IMR-90 (cell line): ENCODE results near the gene DISC1. TPM values are rescaled to one million over a fixed set of nuclear protein-coding genes. Genes with fewer than 3 reads are reported as not detected.

Experiments used
- ATAC-seq: fragments of 200-7000 bp; cut with Tn5 transposase; 2 replicates; pipeline ENCODE4 v1.9.1; 2020; ENCODE audit warnings: low read depth, mild to moderate bottlenecking, moderate library complexity
- BruUV-seq: library from RNA; stranded (reverse); fragments of 400-500 nt; replicated peaks from 2 replicates; lab custom pipeline; 2021; lab: Mats Ljungman, UMichigan
- CTCF ChIA-PET: fragments of 300-600 bp; formaldehyde crosslinking; extraction: SDS; loops from one replicate; lab custom pipeline; 2021; ENCODE audit warnings: antibody characterized with exemption; lab: Yijun Ruan, JAX
- POLR2A ChIA-PET: fragments of 300-600 bp; sonication (Branson Sonifier 250); formaldehyde crosslinking; loops from one replicate; lab custom pipeline; 2022; ENCODE audit warnings: antibody characterized with exemption; ENCODE audit not compliant: unreplicated experiment; lab: Charles Lee
- DNase-seq: peaks from one replicate; pipeline ENCODE4 v3.0.0; 2013
- H2AFZ ChIP-seq: replicated peaks from 2 replicates; pipeline ENCODE3; 2013; ENCODE audit warnings: low read length, mild to moderate bottlenecking; ENCODE audit not compliant: poor library complexity
- H2AK5ac ChIP-seq: 2 replicates; pipeline ENCODE4 v1.6.1; 2013; ENCODE audit warnings: low read depth, low read length, inconsistent platforms
- H2AK9ac ChIP-seq: replicated peaks from 2 replicates; pipeline ENCODE3; 2013; ENCODE audit warnings: mild to moderate bottlenecking, low read depth, low read length, moderate library complexity; ENCODE audit not compliant: poor library complexity
- H2BK120ac ChIP-seq: 2 replicates; pipeline ENCODE4 v1.6.1; 2013; ENCODE audit warnings: low read depth, low read length, inconsistent platforms
- H2BK15ac ChIP-seq: 3 replicates; pipeline ENCODE4 v1.6.1; 2013; ENCODE audit warnings: low read depth, low read length, inconsistent platforms
- H2BK20ac ChIP-seq: 2 replicates; pipeline ENCODE4 v1.6.1; 2013; ENCODE audit warnings: low read depth, mild to moderate bottlenecking, inconsistent platforms, low read length, moderate library complexity
- H2BK5ac ChIP-seq: 2 replicates; pipeline ENCODE4 v1.6.1; 2013; ENCODE audit warnings: mild to moderate bottlenecking, low read depth, low read length, inconsistent platforms; ENCODE audit not compliant: poor library complexity, severe bottlenecking
- H3K14ac ChIP-seq: replicated peaks from 2 replicates; pipeline ENCODE4 v1.6.1; 2013; ENCODE audit warnings: low read depth, low read length, inconsistent platforms
- H3K18ac ChIP-seq: 2 replicates; pipeline ENCODE4 v1.6.1; 2013; ENCODE audit warnings: low read depth, low read length, control low read depth
- H3K23ac ChIP-seq: 2 replicates; pipeline ENCODE4 v1.6.1; 2013; ENCODE audit warnings: low read depth, low read length, inconsistent platforms
- H3K27ac ChIP-seq: 2 replicates; pipeline ENCODE4 v1.5.1; 2013; ENCODE audit warnings: mild to moderate bottlenecking, control low read depth, low read length; ENCODE audit not compliant: insufficient read depth
- H3K27me3 ChIP-seq: 2 replicates; pipeline ENCODE4 v1.6.1; 2013; ENCODE audit warnings: low read length; ENCODE audit not compliant: control insufficient read depth, insufficient read depth
- H3K36me3 ChIP-seq: 2 replicates; pipeline ENCODE4 v1.6.1; 2013; ENCODE audit warnings: low read length, mixed read lengths; ENCODE audit not compliant: control insufficient read depth, insufficient read depth
- H3K4ac ChIP-seq: 2 replicates; pipeline ENCODE4 v1.6.1; 2013; ENCODE audit warnings: low read depth, low read length, inconsistent platforms
- H3K4me1 ChIP-seq: 2 replicates; pipeline ENCODE4 v1.6.1; 2013; ENCODE audit warnings: low read length, mixed read lengths; ENCODE audit not compliant: control insufficient read depth, insufficient read depth
- H3K4me2 ChIP-seq: 2 replicates; pipeline ENCODE4 v1.6.1; 2013; ENCODE audit warnings: low read depth, mild to moderate bottlenecking, control low read depth, low read length, moderate library complexity
- H3K4me3 ChIP-seq: 2 replicates; pipeline ENCODE4 v1.5.1; 2013; ENCODE audit warnings: low read depth, mild to moderate bottlenecking, control low read depth, low read length, moderate library complexity; ENCODE audit not compliant: insufficient read depth
- H3K56ac ChIP-seq: 2 replicates; pipeline ENCODE4 v1.6.1; 2013; ENCODE audit warnings: low read length, inconsistent platforms; ENCODE audit not compliant: insufficient read depth; ENCODE audit errors: extremely low read depth
- H3K79me1 ChIP-seq, 2 experiments: 2 replicates each; pipeline ENCODE4 v1.6.1; 2013; ENCODE audit warnings: low read length in 2 of 2, inconsistent platforms in 1 of 2, low read depth in 1 of 2
- H3K9ac ChIP-seq: 2 replicates; pipeline ENCODE4 v1.6.1; 2013; ENCODE audit warnings: low read depth, low read length, control low read depth
- H3K9me1 ChIP-seq: 2 replicates; pipeline ENCODE4 v1.6.1; 2013; ENCODE audit warnings: low read length, inconsistent platforms; ENCODE audit not compliant: insufficient read depth
- H3K9me3 ChIP-seq: 2 replicates; pipeline ENCODE4 v1.6.1; 2013; ENCODE audit warnings: low read length; ENCODE audit not compliant: control insufficient read depth, insufficient read depth
- H4K20me1 ChIP-seq: 2 replicates; pipeline ENCODE4 v1.6.1; 2013; ENCODE audit warnings: low read length, inconsistent platforms; ENCODE audit not compliant: insufficient read depth
- H4K5ac ChIP-seq: 2 replicates; pipeline ENCODE4 v1.6.1; 2013; ENCODE audit warnings: mild to moderate bottlenecking, low read depth, low read length, control low read depth
- H4K8ac ChIP-seq, 2 experiments: 2 replicates each; pipeline ENCODE4 v1.6.1; 2013; ENCODE audit warnings: low read depth in 2 of 2, low read length in 2 of 2, control low read depth in 1 of 2, inconsistent platforms in 1 of 2
- H4K91ac ChIP-seq: 2 replicates; pipeline ENCODE4 v1.6.1; 2013; ENCODE audit warnings: low read depth, low read length, inconsistent platforms; ENCODE audit not compliant: insufficient read depth
- BHLHE40 ChIP-seq: fragments of 150-350 bp; IDR thresholded peaks from 2 replicates; pipeline ENCODE4 v1.6.1; 2016; ENCODE audit warnings: mild to moderate bottlenecking, low read depth, low read length
- CEBPB ChIP-seq: IDR thresholded peaks from 2 replicates; pipeline ENCODE4 v1.6.1; 2012; ENCODE audit warnings: low read depth, low read length, improper control_type of control experiment
- CHD1 ChIP-seq: IDR thresholded peaks from 2 replicates; pipeline ENCODE4 v1.6.1; 2012; ENCODE audit warnings: low read depth, low read length, improper control_type of control experiment
- CTCF ChIP-seq: conservative IDR thresholded peaks from 2 replicates; pipeline ENCODE4 v1.5.1; 2012; ENCODE audit warnings: mild to moderate bottlenecking, low read depth, low read length, improper control_type of control experiment
- ELK1 ChIP-seq: fragments of 150-350 bp; IDR thresholded peaks from 2 replicates; pipeline ENCODE4 v1.6.1; 2016; ENCODE audit warnings: low read depth, mild to moderate bottlenecking, low read length, moderate library complexity, borderline replicate concordance
- FOS ChIP-seq: fragments of 150-350 bp; IDR thresholded peaks from 2 replicates; pipeline ENCODE4 v1.6.1; 2016; ENCODE audit warnings: low read depth, low read length
- MAFK ChIP-seq: IDR thresholded peaks from 2 replicates; pipeline ENCODE4 v1.6.1; 2012; ENCODE audit warnings: low read depth, low read length, improper control_type of control experiment
- MAZ ChIP-seq: IDR thresholded peaks from 2 replicates; pipeline ENCODE4 v1.6.1; 2012; ENCODE audit warnings: low read depth, mild to moderate bottlenecking, low read length, improper control_type of control experiment, moderate library complexity, borderline replicate concordance
- MXI1 ChIP-seq: IDR thresholded peaks from 2 replicates; pipeline ENCODE4 v1.6.1; 2012; ENCODE audit warnings: low read depth, mild to moderate bottlenecking, low read length, moderate library complexity, borderline replicate concordance
- NFE2L2 ChIP-seq: fragments of 150-350 bp; IDR thresholded peaks from 2 replicates; pipeline ENCODE4 v1.6.1; 2016; ENCODE audit warnings: low read depth, mild to moderate bottlenecking, low read length
- POLR2A ChIP-seq: IDR thresholded peaks from 2 replicates; pipeline ENCODE4 v1.6.1; 2012; ENCODE audit warnings: mild to moderate bottlenecking, low read depth, low read length
- RAD21 ChIP-seq: IDR thresholded peaks from 2 replicates; pipeline ENCODE4 v1.6.1; 2012; ENCODE audit warnings: low read length, improper control_type of control experiment
- RCOR1 ChIP-seq: IDR thresholded peaks from 2 replicates; pipeline ENCODE4 v1.6.1; 2012; ENCODE audit warnings: mild to moderate bottlenecking, low read length, improper control_type of control experiment; ENCODE audit not compliant: insufficient replicate concordance
- RFX5 ChIP-seq: IDR thresholded peaks from 2 replicates; pipeline ENCODE4 v1.8.0; 2012; ENCODE audit warnings: low read depth, mild to moderate bottlenecking, low read length, moderate library complexity
- SMC3 ChIP-seq: fragments of 150-350 bp; IDR thresholded peaks from 2 replicates; pipeline ENCODE4 v1.6.1; 2016; ENCODE audit warnings: low read depth, mild to moderate bottlenecking, antibody characterized with exemption, low read length, moderate library complexity
- USF2 ChIP-seq: fragments of 150-350 bp; IDR thresholded peaks from 2 replicates; pipeline ENCODE4 v1.6.1; 2017; ENCODE audit warnings: mild to moderate bottlenecking, antibody characterized with exemption, low read length, low read depth
- WGBS, 2 experiments: methylation state at CpG; one replicate each; pipeline versions ENCODE4 v1.1.5 to v1.1.7; 2013; ENCODE audit warnings: missing lambda C conversion rate in 2 of 2; ENCODE audit not compliant: insufficient read length in 1 of 2; ENCODE audit errors: extremely low coverage in 2 of 2; 5-methylcytosine and 5-hydroxymethylcytosine counted together
- dilution Hi-C: fragments of 300-500 bp; cut with HindIII; formaldehyde crosslinking; loops from one replicate; pipeline ENCODE4 v1.14.3; 2018; ENCODE audit warnings: low sequenced_read_pairs; ENCODE audit not compliant: unreplicated experiment
- in situ Hi-C: fragments of 300-500 bp; cut with MboI; formaldehyde crosslinking; loops from 3 replicates; pipeline ENCODE4 v1.14.3; 2019; ENCODE audit warnings: low sequenced_read_pairs, inconsistent platforms, mixed read lengths
- intact Hi-C: fragments of 100-400 bp; cut with micrococcal nuclease; formaldehyde crosslinking; loops from 2 replicates; pipeline ENCODE4 v1.10.0; 2022
- polyA plus RNA-seq, 3 experiments: library from polyadenylated mRNA; depleted of rRNA; stranded (reverse); fragments of >200 nt; gene quantifications; 2 replicates each; pipeline ENCODE4 v1.2.3, GENCODE V29; 2012; ENCODE audit warnings: low replicate concordance in 1 of 3
- total RNA-seq: library from RNA; depleted of rRNA; stranded (reverse); fragments of >200 nt; gene quantifications from 2 replicates; pipeline ENCODE4 v1.2.3, GENCODE V29; 2012

DISC1 gene
- total and polyA plus RNA-seq, 2 of the 4 experiments (the other 2 are of a cell fraction): 2.2 to 7.0 TPM

GRCh38 chr1:232066521-232066920, 439.9 kb downstream of the DISC1 start:
- no peak for ATAC-seq
- no peaks in the 10 kb centered on the region for H4K20me1 ChIP-seq
- no peaks in the 10 kb centered on the region for H3K27me3 ChIP-seq
- H3K4me1 ChIP-seq: no peaks in the 10 kb centered on the region
- TF ChIP-seq USF2: no peak
- TF ChIP-seq CTCF: no peak
- no peak for TF ChIP-seq POLR2A
- TF ChIP-seq NFE2L2: no peak
- TF ChIP-seq FOS: no peak
- TF ChIP-seq RFX5: no peak
- TF ChIP-seq MAZ: no peak
- TF ChIP-seq RAD21: no peak
- TF ChIP-seq SMC3: no peak
- no peak for TF ChIP-seq MAFK
- no peak for TF ChIP-seq CEBPB
- TF ChIP-seq BHLHE40: no peak
- no peak for TF ChIP-seq RCOR1
- TF ChIP-seq CHD1: no peak
- TF ChIP-seq MXI1: no peak
- no peak for TF ChIP-seq ELK1
- WGBS, 2 experiments: no CpG with 5 or more reads among the region's 3 CpGs
- no peak overlapping the region for H2BK15ac ChIP-seq
- no peak overlapping the region for H3K27ac ChIP-seq
- H3K14ac ChIP-seq: no peak overlapping the region
- H3K36me3 ChIP-seq: no peaks in the 10 kb centered on the region
- intact Hi-C loops (no loop called here), dilution Hi-C loops (no loop called here), in situ Hi-C loops (no loop called here)
- ChIA-PET POLR2A (no interaction called here), CTCF (interaction anchor here (0.6 to 0.7 kb wide), 2 partner anchors 10 to 450 kb away, joined by 5 read pairs; no protein-coding TSS in a partner anchor)
- no peaks in the 10 kb centered on the region for H3K9me3 ChIP-seq
- no peak overlapping the region for H3K9ac ChIP-seq
- H2BK120ac ChIP-seq: no peak overlapping the region
- H2AK9ac ChIP-seq: no peak overlapping the region
- no peak overlapping the region for H3K4me3 ChIP-seq
- H3K79me1 ChIP-seq: no peaks in the 10 kb centered on the region
- H4K5ac ChIP-seq: no peak overlapping the region
- H3K9me1 ChIP-seq: no peaks in the 10 kb centered on the region
- H4K91ac ChIP-seq: no peak overlapping the region
- DNase-seq: no peak
- H2AFZ ChIP-seq: no peak overlapping the region
- H3K23ac ChIP-seq: no peak overlapping the region
- H2BK5ac ChIP-seq: no peak overlapping the region
- H2AK5ac ChIP-seq: no peak overlapping the region
- H3K56ac ChIP-seq: no peak overlapping the region
- H3K4ac ChIP-seq: no peak overlapping the region
- no peak overlapping the region for H4K8ac ChIP-seq
- no TSS peak for BruUV-seq
- no peak overlapping the region for H2BK20ac ChIP-seq
- H3K18ac ChIP-seq: no peak overlapping the region
- H3K4me2 ChIP-seq: no peak overlapping the region
